Activated CD4-positive, alpha-beta T cell treated with anti-CD3 and anti-CD28 coated beads, Interleukin-2, amount 50 U/mL, for 48 hours (primary cell): ENCODE measurements around the gene LLCFC1.

Experiments
- DNase-seq, 2 experiments: peaks; one replicate each; pipeline ENCODE4 v3.0.0-alpha.2; 2020

Gene LLCFC1

DNA sequence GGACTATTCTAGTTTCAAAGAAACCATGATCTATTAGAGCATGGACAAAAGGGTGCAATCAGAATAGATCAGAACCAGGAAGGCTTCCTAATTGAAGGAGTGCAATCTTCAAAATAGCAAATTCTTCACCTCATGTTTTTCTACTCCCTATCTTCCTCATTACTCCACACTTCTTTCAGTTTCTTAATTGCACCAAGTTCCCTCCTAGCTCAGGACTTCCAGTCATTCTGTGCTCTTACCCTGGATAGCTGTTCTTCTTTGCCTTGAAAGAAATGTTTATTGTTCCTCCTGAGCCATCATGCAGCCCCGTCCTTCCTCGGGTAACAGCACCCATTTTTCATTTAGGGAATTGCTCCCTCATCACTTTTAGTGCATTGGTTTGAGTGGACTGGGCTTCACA lies 28.8 kb upstream of the LLCFC1 start:
- DNase-seq = no peak

- no peak for DNase-seq
Observed at GRCh38 chr7:142913051-142913450, 26.2 kb upstream of the LLCFC1 start.

DNA sequence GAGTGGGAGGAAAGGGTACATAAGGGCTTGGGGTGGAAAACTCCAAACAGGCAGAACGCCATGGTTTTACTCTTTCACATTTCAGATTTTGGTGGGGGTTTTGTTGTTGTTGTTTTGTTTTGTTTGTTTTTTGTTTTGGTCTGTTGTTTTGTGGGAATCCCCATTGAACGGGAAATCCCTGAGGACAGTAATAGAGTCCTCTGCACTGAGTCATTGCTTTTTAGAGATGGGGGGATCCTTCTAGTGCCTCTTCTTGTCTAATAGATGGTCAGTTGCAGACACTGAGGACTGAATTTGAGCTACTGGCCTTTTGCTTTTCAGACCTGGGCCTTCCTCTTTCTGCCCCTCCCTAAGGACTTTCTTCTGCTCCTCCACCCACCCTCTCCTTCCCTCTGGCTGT lies 25.7 kb upstream of the LLCFC1 start:
- no peak for DNase-seq

- no peak for DNase-seq
Observed at GRCh38 chr7:142914121-142914520, 25.2 kb upstream of the LLCFC1 start.

DNA sequence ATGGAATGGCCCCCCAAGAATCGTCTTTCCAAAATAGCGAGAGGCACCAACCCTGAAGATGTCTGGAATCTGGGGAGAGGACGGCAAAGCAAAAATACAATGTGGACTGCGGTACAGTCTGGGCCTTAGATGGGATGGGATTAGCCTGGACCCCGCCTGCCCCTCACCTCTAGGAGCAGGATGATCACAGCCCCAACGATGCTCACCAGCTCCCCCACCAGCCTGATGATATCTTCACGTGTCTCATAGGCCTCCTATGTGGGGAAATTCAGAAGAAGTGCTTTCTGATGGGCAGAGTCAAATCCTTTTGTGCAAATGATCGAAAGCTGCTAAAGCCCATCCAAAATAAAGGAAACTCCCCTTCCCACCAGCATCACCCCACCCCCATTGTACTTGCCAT lies 24.0 kb upstream of the LLCFC1 start:
- no peak for DNase-seq

- DNase-seq = no peak
Observed at GRCh38 chr7:142916508-142916907, 22.8 kb upstream of the LLCFC1 start.

DNA sequence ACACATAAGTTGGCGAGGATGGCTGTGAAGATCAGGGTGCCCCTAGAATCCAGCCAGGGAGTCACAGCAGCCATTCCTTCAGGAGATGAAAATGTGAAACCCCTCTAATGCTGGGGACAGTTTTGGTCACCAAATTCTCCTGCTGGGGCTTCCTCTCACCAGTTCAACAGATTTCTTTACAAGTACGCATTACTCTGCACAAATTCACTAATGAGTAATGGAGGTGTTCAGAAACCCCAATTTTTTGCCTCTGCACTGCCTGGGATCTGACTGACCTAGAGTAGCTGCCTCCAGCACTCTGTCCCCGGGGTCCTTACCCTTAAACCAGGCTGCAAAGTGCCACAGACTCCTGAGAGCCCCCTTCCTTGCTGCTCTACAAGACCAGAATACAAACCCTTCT lies 21.8 kb upstream of the LLCFC1 start:
- no peak for DNase-seq

DNA sequence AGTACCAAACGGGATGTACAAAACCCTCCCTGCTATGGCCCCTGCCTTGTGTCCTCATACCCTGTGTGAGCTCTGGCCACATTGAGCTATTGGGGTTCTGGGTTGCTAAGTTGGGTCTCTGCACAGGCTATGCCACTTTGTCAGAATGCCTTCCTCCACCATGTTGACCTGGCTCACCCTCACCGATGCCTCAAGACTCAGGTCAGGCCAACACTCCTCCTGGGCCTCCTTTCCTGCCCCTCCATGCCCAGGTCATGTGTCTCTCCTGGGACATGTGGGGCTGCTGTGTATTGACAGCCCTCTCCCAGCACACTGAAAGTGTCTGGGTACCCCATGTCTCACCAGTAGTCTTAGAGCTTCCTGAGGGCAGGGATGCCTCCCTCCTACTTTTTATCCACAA lies 20.4 kb upstream of the LLCFC1 start:
- DNase-seq = no peak

GRCh38 chr7:142919656-142920055 lies 19.6 kb upstream of the LLCFC1 start:
- DNase-seq = no peak

- no peak for DNase-seq
Observed at GRCh38 chr7:142923391-142923790, 15.9 kb upstream of the LLCFC1 start.

- no peak for DNase-seq
Observed at GRCh38 chr7:142925413-142925812, 13.9 kb upstream of the LLCFC1 start.

DNA sequence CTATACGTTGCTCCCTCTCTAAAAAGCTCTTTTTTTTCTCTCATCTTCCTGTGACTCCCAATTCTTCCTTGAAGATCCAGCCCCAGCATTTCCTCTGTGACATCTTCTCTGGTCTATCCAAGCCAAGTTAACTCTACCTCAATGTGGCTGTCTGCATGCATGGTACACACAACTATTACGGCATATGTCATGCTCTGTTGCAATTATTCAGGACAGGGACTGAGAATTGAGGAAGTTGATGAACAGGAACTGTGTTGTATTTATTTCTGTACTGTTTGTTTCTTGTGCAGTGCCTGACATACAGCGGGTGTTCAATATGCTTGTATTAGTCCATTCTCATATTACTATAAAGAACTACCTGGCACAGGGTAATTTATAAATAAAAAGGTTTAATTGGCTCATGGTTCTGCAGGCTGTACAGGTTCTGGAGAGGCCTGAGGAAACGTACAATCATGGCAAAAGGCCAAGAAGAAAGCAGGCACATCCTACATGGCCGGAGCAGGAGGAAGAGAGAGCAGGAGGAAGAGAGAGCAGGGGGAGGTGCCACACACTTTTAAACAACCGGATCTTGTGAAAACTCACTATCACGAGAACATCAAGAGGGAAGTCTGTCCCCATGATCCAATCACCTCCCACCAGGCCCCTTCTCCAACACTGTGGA lies 12.1 kb upstream of the LLCFC1 start:
- DNase-seq = no peak

DNA sequence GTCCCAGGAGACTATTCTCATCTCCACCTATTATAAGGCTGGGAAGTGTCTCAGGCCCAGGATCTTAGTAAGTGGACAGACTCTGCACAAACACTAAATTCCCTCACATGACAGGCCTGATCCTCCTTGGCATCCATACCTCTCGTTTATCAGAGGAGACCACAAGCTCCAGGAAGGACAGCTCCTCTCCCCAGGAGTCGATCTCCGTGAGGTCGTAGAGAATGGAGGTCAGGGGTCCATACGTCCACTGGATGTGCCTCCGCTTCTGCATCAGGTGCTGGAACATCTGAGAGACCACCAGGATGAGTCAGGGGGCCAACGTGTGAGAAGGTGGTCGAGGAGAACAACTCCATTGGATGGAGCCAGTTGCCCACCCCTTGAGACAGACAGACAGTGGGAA lies 11.3 kb upstream of the LLCFC1 start:
- DNase-seq = no peak

DNA sequence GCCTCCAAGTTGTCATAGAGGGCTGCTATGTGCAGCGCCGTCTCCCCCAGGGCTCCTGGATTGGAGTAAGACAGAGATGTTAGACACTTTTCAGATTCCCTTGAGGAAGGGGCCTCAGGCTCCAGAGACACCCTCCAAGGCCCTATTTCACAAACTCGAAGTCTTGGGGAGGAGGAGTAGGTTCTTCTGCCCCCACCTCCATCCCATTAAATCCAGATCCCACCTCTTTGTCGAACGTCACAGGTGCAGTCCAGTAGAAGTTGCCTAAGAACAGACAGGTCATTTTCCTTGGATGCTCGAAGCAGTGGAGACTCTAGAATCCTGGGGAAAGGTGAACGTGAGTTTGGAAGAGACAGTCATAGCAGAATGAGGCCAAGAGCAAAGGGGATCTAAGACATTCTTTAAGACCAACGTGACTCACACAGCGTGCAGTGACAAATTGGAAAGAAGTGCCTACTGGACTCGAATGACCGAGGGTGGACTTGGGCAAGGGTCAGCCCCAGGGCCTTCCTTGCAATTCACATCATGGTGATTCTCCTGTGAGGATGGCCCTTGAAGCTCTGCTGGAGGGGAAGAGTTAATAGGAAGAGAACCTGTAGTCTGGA lies 9.1 kb upstream of the LLCFC1 start:
- no peak for DNase-seq

DNA sequence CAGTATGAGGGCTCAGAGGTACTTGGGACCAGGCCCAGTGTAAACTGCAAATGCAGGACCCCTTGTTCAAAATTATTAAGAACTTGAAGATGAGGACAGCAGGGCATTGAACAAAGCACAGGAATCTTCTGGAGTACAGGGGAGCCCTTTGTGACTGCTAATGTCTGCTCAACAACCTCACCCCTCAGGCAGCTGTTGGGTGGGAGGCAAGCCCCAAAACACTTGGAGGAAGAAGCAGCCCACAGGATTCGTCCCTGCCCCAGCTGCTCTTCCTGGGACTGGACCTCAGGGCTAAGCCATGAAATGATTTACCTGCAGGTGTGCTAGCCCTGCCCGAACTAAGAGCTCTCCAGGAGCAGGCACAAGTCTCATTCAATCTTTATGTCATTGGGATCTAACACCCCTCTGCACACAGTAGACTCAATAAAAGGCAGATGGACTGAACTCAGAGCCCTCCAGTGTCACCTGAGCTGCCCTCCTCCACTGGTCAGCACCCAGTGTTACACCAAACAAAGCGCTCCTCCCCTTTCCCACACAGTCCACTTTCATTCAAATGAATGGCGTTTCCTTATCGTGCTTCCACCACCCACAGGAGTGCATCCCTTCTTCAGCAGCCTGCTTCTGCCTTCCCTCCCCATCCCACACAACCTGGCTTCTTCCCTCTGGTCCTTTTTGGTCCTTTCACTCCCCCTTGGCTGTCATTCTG lies 6.7 kb upstream of the LLCFC1 start:
- no peak for DNase-seq

- no peak for DNase-seq
Observed at GRCh38 chr7:142933092-142933475, 6.2 kb upstream of the LLCFC1 start.

- DNase-seq = no peak
Observed at GRCh38 chr7:142933624-142934023, 5.7 kb upstream of the LLCFC1 start, which contains the start of gene TRPV5. TSS of gene TRPV5 (minus strand) at chr7:142933746. CDS start at chr7:142933459, 287 bp downstream.

DNA sequence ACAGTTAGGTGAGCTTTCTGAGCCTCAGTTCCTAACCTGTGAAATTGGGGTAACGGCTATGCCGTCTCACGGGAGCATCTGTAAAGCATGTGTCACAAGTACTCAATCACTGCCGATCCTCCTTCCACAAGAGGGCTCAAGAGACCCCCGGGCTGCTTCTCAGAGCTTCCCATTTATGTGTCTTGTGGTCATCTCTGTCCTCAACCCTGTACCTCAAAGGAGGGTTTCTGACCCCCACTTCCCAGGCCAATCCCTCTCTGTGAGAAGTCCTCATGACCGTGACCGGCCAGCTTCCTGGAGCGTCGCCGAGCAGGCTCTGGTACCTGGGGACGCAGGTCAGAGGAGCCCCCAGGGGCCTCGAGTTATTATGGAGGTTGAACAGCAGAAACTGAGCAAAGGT lies 5.2 kb upstream of the LLCFC1 start:
- DNase-seq = no peak

GRCh38 chr7:142935941-142936565 lies 3.2 kb upstream of the LLCFC1 start:
- no peak for DNase-seq

GRCh38 chr7:142938611-142939010 lies 673 bp upstream of the LLCFC1 start:
- DNase-seq = no peak

- DNase-seq = no peak
Observed at GRCh38 chr7:142940966-142941535, 1.8 kb downstream of the LLCFC1 start.

GRCh38 chr7:142941541-142941940 lies 2.3 kb downstream of the LLCFC1 start:
- DNase-seq = no peak

GRCh38 chr7:142942746-142943145 lies 3.5 kb downstream of the LLCFC1 start:
- no peak for DNase-seq
